Measurements from ENCODE around the gene EPB41L3. TPM values are rescaled to one million over a fixed set of nuclear protein-coding genes. Genes with fewer than 3 reads are reported as not detected.

Gene EPB41L3
- total and polyA plus RNA-seq, 2 donors (not counting 1 experiment from before 2014, with no cell fraction given), result 3.1 to 29.9 TPM

DNA sequence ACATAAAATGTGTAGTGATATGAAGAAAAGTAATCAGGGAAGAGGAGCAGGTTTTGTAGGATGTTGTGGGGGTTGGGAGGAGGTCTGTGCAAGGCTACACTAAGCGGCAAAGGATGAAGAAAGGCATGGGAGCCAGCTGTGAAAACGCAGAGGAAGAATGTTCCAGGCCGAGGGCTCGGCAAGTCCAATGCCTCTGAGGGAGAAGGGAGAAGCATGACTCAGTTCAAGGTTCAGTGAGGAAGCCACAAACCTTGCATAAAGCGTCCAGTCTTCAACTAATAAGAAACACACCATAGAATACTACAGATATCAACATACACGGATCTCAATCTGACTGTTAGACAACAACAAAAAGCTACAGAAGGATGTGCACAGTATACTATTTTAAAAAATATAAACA lies 16.2 kb downstream of the EPB41L3 start:
- no peak overlapping the region for H3K9ac ChIP-seq (ENCODE audit: insufficient read depth, low read length)
- H3K4me1 ChIP-seq (ENCODE audit: control insufficient read depth, extremely low read depth, insufficient read depth, low read length), result no peaks in the 10 kb centered on the region
- no peak overlapping the region for H3K4me3 ChIP-seq (replicated peaks in 1 of 4; ENCODE audit: control extremely low read depth in 1 of 4, insufficient read depth in 1 of 4, low read depth in 3 of 4, low read length in 4 of 4)
- H3K27me3 ChIP-seq (ENCODE audit: control insufficient read depth, insufficient read depth, low read length), result no peaks in the 10 kb centered on the region
- TF ChIP-seq EZH2 (IDR thresholded peaks at IDR 0.05; ENCODE audit: low read length, missing control alignments) (no peak), CTCF (conservative IDR thresholded peaks at IDR 0.05 in 1 of 2, IDR thresholded peaks at IDR 0.05 in 1 of 2; ENCODE audit: low read depth in 1 of 2, low read length in 2 of 2) (no peak)
- no peak overlapping the region for H3K27ac ChIP-seq (ENCODE audit: insufficient read depth, low read length)
- no peaks in the 10 kb centered on the region for H4K20me1 ChIP-seq (ENCODE audit: control insufficient read depth, extremely low read depth, insufficient read depth, low read length)
- H3K9me3 ChIP-seq (ENCODE audit: control insufficient read depth, insufficient read depth, low read depth, low read length), result no peaks in the 10 kb centered on the region
- no peak overlapping the region for H2AFZ ChIP-seq (ENCODE audit: low read length)
- peak; percentile 77 to 89 for DNase-seq (ENCODE audit: low read depth in 2 of 2)
- no peaks in the 10 kb centered on the region for H3K79me2 ChIP-seq (ENCODE audit: control insufficient read depth, insufficient read depth, low read length)
- no peak overlapping the region for H3K4me2 ChIP-seq (ENCODE audit: extremely low read depth, insufficient read depth, low read length)
- no peaks in the 10 kb centered on the region for H3K36me3 ChIP-seq (ENCODE audit: control insufficient read depth, insufficient read depth, low read length)

GRCh38 chr18:5524660-5525059 lies 19.1 kb downstream of the EPB41L3 start:
- Histone ChIP-seq H3K27me3 (ENCODE audit: control insufficient read depth, insufficient read depth, low read length) (no peaks in the 10 kb centered on the region), H3K9ac (ENCODE audit: insufficient read depth, low read length) (no peak overlapping the region), H3K79me2 (ENCODE audit: control insufficient read depth, insufficient read depth, low read length) (no peaks in the 10 kb centered on the region), H3K4me1 (ENCODE audit: control insufficient read depth, extremely low read depth, insufficient read depth, low read length) (no peaks in the 10 kb centered on the region), H2AFZ (ENCODE audit: low read length) (no peak overlapping the region), H3K9me3 (ENCODE audit: control insufficient read depth, insufficient read depth, low read depth, low read length) (no peaks in the 10 kb centered on the region), H3K4me2 (ENCODE audit: extremely low read depth, insufficient read depth, low read length) (no peak overlapping the region), H3K27ac (ENCODE audit: insufficient read depth, low read length) (no peak overlapping the region), H4K20me1 (ENCODE audit: control insufficient read depth, extremely low read depth, insufficient read depth, low read length) (no peaks in the 10 kb centered on the region), H3K4me3 (replicated peaks in 1 of 4; ENCODE audit: control extremely low read depth in 1 of 4, insufficient read depth in 1 of 4, low read depth in 3 of 4, low read length in 4 of 4) (no peak overlapping the region), H3K36me3 (ENCODE audit: control insufficient read depth, insufficient read depth, low read length) (no peaks in the 10 kb centered on the region)
- TF ChIP-seq CTCF (conservative IDR thresholded peaks at IDR 0.05 in 1 of 2, IDR thresholded peaks at IDR 0.05 in 1 of 2; ENCODE audit: low read depth in 1 of 2, low read length in 2 of 2) (no peak), EZH2 (IDR thresholded peaks at IDR 0.05; ENCODE audit: low read length, missing control alignments) (no peak)
- DNase-seq (ENCODE audit: low read depth in 2 of 2), result no peak

DNA sequence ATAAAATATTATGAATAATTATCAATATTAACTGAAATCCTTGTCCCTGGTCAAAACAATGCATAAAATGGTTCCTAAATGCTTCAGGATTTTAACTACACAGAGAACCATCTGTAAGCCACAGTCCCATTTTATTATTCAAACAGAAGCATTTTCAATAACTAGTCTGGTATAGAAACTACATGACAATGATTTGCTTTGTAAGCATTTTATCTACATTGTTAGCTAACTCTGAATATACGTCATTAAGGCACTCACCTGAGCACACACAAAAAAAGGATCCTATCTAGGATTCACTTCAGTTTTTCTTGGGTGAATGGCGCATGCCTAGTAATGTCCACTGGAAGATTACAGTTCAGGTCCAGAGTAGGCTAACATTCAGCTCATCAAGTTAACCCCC lies 22.8 kb downstream of the EPB41L3 start:
- H3K4me2 ChIP-seq (ENCODE audit: extremely low read depth, insufficient read depth, low read length), result no peak overlapping the region
- TF ChIP-seq EZH2 (IDR thresholded peaks at IDR 0.05; ENCODE audit: low read length, missing control alignments), result no peak
- no peak for TF ChIP-seq CTCF (conservative IDR thresholded peaks at IDR 0.05 in 1 of 2, IDR thresholded peaks at IDR 0.05 in 1 of 2; ENCODE audit: low read depth in 1 of 2, low read length in 2 of 2)
- no peak overlapping the region for H3K27ac ChIP-seq (ENCODE audit: insufficient read depth, low read length)
- no peak overlapping the region for H2AFZ ChIP-seq (ENCODE audit: low read length)
- no peak for DNase-seq (ENCODE audit: low read depth in 2 of 2)
- no peaks in the 10 kb centered on the region for H3K79me2 ChIP-seq (ENCODE audit: control insufficient read depth, insufficient read depth, low read length)
- no peaks in the 10 kb centered on the region for H3K9me3 ChIP-seq (ENCODE audit: control insufficient read depth, insufficient read depth, low read depth, low read length)
- H4K20me1 ChIP-seq (ENCODE audit: control insufficient read depth, extremely low read depth, insufficient read depth, low read length), result no peaks in the 10 kb centered on the region
- no peak overlapping the region for H3K9ac ChIP-seq (ENCODE audit: insufficient read depth, low read length)
- no peak overlapping the region for H3K4me3 ChIP-seq (replicated peaks in 1 of 4; ENCODE audit: control extremely low read depth in 1 of 4, insufficient read depth in 1 of 4, low read depth in 3 of 4, low read length in 4 of 4)
- no peaks in the 10 kb centered on the region for H3K4me1 ChIP-seq (ENCODE audit: control insufficient read depth, extremely low read depth, insufficient read depth, low read length)
- no peaks in the 10 kb centered on the region for H3K27me3 ChIP-seq (ENCODE audit: control insufficient read depth, insufficient read depth, low read length)
- H3K36me3 ChIP-seq (ENCODE audit: control insufficient read depth, insufficient read depth, low read length), result no peaks in the 10 kb centered on the region

Data from fibroblast of lung (primary cell).